ENCODE measurements around the gene SLC43A1.

DNA sequence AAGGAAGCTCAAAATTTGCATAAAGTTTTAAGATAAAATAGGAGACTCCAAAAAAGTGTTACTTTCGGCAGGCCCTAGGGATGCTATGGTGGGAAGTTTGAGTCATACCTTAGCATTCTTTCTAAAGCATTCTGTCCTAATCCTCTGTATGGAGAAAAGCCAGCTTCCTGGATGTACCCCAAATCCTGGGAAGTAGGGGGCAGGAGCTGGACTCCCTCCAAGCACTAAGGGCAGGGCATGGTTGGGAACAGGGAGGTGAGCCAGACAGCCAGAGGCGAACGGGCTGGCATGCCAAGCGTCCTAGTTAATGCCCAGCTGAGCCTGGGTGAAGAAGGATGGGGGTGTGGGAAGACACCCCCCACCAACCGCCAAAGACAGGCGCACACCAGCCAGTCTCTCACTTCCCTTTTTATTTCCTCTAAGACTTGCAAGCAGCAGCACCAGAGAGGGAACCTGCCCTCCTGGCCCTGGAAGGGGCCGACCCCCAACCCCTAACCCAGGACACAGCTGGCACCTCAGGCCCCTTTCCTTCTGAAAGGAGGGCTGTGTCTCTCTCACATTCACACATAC is 31.3 kb downstream of the SLC43A1 start:
- TF ChIP-seq YY1 (IDR thresholded peaks at IDR 0.05; ENCODE audit: insufficient read depth, insufficient read length) = no peak
- TF ChIP-seq ZNF274 (IDR thresholded peaks at IDR 0.05; ENCODE audit: low read depth, low read length) = no peak
- no peak for TF ChIP-seq SUZ12 (IDR thresholded peaks at IDR 0.05; ENCODE audit: extremely low read depth, insufficient read depth, insufficient read length)

Measured in NT2/D1 (cell line).